Endothelial cell of umbilical vein (primary cell): ENCODE data around the gene ARID1B. TPM values are rescaled to one million over a fixed set of nuclear protein-coding genes. Genes with fewer than 3 reads are reported as not detected.

Experiments
- BruUV-seq: library from RNA; stranded (reverse); fragments of 400-500 nt; replicated peaks from 2 replicates; lab custom pipeline; 2021; lab: Mats Ljungman, UMichigan
- CTCF ChIA-PET: fragments of 300-600, 350-600 bp; sonication (Branson Sonifier 250); formaldehyde crosslinking; loops from one replicate; lab custom pipeline; 2021; ENCODE audit warnings: antibody characterized with exemption, inconsistent platforms; lab: Charles Lee
- POLR2A ChIA-PET: fragments of 300-600, 350-600 bp; sonication (Branson Sonifier 250); formaldehyde crosslinking; loops from one replicate; lab custom pipeline; 2021; ENCODE audit warnings: antibody characterized with exemption, inconsistent platforms; lab: Charles Lee
- DNase-seq: peaks from one replicate; pipeline ENCODE4 v3.0.0-alpha.2; 2011; ENCODE audit warnings: low read depth, low spot score
- FAIRE-seq: peaks from 2 replicates; lab custom pipeline; 2011; peaks lifted over from hg19 to GRCh38; lab: Jason Lieb, UNC
- H2AFZ ChIP-seq: 2 replicates; pipeline ENCODE4 v1.6.0; 2012; ENCODE audit warnings: low read depth, low read length, control low read depth, inconsistent platforms
- H3K27ac ChIP-seq: 2 replicates; pipeline ENCODE4 v1.5.1; 2011; ENCODE audit warnings: low read depth, mild to moderate bottlenecking, control low read depth, low read length, moderate library complexity; ENCODE audit not compliant: insufficient read depth
- H3K27me3 ChIP-seq, 2 experiments: 2 replicates each; pipeline versions ENCODE4 v1.6.0 to v1.6.1; 2011; ENCODE audit warnings: low read length in 2 of 2, mixed read lengths in 1 of 2; ENCODE audit not compliant: control insufficient read depth in 2 of 2, insufficient read depth in 2 of 2
- H3K36me3 ChIP-seq, 2 experiments: 2 replicates in 1 of 2; 3 replicates in 1 of 2; pipeline ENCODE4 v1.5.1; 2011; ENCODE audit warnings: low read length in 2 of 2, mild to moderate bottlenecking in 1 of 2, moderate library complexity in 1 of 2; ENCODE audit not compliant: control insufficient read depth in 2 of 2, insufficient read depth in 2 of 2; ENCODE audit errors: extremely low read depth in 1 of 2
- H3K4me1 ChIP-seq: 3 replicates; pipeline ENCODE4 v1.5.1; 2011; ENCODE audit warnings: mild to moderate bottlenecking, low read length; ENCODE audit not compliant: control insufficient read depth, insufficient read depth; ENCODE audit errors: extremely low read depth
- H3K4me2 ChIP-seq: 2 replicates; pipeline ENCODE4 v1.6.1; 2011; ENCODE audit warnings: low read length, control low read depth, mixed read lengths; ENCODE audit not compliant: insufficient read depth
- H3K4me3 ChIP-seq, 3 experiments: fragments of 200-600 bp in 1 of 3; sonication (generic), shearing (Covaris generic) in 1 of 3; replicated peaks in 1 of 3; 2 replicates each; pipeline ENCODE4 v1.5.1; 2011 to 2016; ENCODE audit warnings: control low read depth in 3 of 3, low read length in 3 of 3, mild to moderate bottlenecking in 2 of 3, inconsistent platforms in 1 of 3, low read depth in 1 of 3, moderate library complexity in 1 of 3; ENCODE audit not compliant: insufficient read depth in 1 of 3
- H3K79me2 ChIP-seq: 2 replicates; pipeline ENCODE4 v1.6.0; 2012; ENCODE audit warnings: low read length, inconsistent platforms; ENCODE audit not compliant: control insufficient read depth, insufficient read depth
- H3K9ac ChIP-seq: replicated peaks from 2 replicates; pipeline ENCODE3; 2011; ENCODE audit warnings: low read length, control low read depth; ENCODE audit not compliant: insufficient read depth; ENCODE audit errors: extremely low read depth
- H3K9me1 ChIP-seq: replicated peaks from 3 replicates; pipeline ENCODE4 v1.6.0; 2011; ENCODE audit warnings: mild to moderate bottlenecking, low read length; ENCODE audit not compliant: control insufficient read depth, insufficient read depth; ENCODE audit errors: extremely low read depth
- H3K9me3 ChIP-seq: replicated peaks from 2 replicates; pipeline ENCODE4 v1.5.1; 2012; ENCODE audit warnings: low read length, inconsistent platforms; ENCODE audit not compliant: control insufficient read depth, insufficient read depth
- H4K20me1 ChIP-seq: replicated peaks from 2 replicates; pipeline ENCODE3; 2011; ENCODE audit warnings: mild to moderate bottlenecking, low read length; ENCODE audit not compliant: control insufficient read depth, insufficient read depth; ENCODE audit errors: extremely low read depth
- CTCF ChIP-seq, 2 donors: IDR thresholded peaks; 1 replicate in 1 of 2; 2 replicates in 1 of 2; pipeline ENCODE4 v1.5.1; 2011; ENCODE audit warnings: low read length in 2 of 2, mild to moderate bottlenecking in 2 of 2, moderate library complexity in 2 of 2, control low read depth in 1 of 2, inconsistent platforms in 1 of 2, low read depth in 1 of 2; ENCODE audit not compliant: insufficient read depth in 1 of 2; ENCODE audit errors: extremely low read depth in 1 of 2
- FOS ChIP-seq: IDR thresholded peaks from 2 replicates; pipeline ENCODE4 v1.6.1; 2011; ENCODE audit warnings: mild to moderate bottlenecking, low read length, moderate library complexity, borderline replicate concordance; ENCODE audit not compliant: insufficient read depth
- GATA2 ChIP-seq: IDR thresholded peaks from 2 replicates; pipeline ENCODE4 v1.7.0; 2011; ENCODE audit warnings: low read depth, mild to moderate bottlenecking, moderate library complexity, mixed read lengths, low read length; ENCODE audit not compliant: insufficient read length, insufficient read depth
- JUN ChIP-seq: IDR thresholded peaks from 2 replicates; pipeline ENCODE4 v1.6.1; 2011; ENCODE audit warnings: borderline replicate concordance, low read depth; ENCODE audit not compliant: insufficient read length, insufficient read depth
- MYC ChIP-seq: IDR thresholded peaks from one replicate; pipeline ENCODE4 v1.6.1; 2011; ENCODE audit warnings: mild to moderate bottlenecking, low read depth, low read length
- POLR2A ChIP-seq: IDR thresholded peaks from 2 replicates; pipeline ENCODE4 v1.6.1; 2012; ENCODE audit warnings: low read depth, mild to moderate bottlenecking, control low read depth, low read length
- POLR2AphosphoS5 ChIP-seq: IDR thresholded peaks from 2 replicates; pipeline ENCODE4 v1.6.1; 2012; ENCODE audit warnings: low read depth, mild to moderate bottlenecking, control low read depth, low read length, moderate library complexity; ENCODE audit not compliant: insufficient read depth
- dilution Hi-C: fragments of 300-500 bp; cut with MboI; formaldehyde crosslinking; loops from one replicate; pipeline ENCODE4 v1.15.0; 2019; ENCODE audit warnings: low sequenced_read_pairs; ENCODE audit not compliant: extremely low pct_ligation_motif_present
- intact Hi-C: fragments of 100-400 bp; cut with micrococcal nuclease; formaldehyde crosslinking; loops from one replicate; pipeline ENCODE4 v1.10.0; 2022
- polyA plus RNA-seq, 4 experiments: library from polyadenylated mRNA; depleted of rRNA in 3 of 4; stranded (reverse) in 3 of 4; unstranded in 1 of 4; fragments of >200 nt; gene quantifications; 2 replicates each; pipeline versions ENCODE4 v1.2.1 to v1.2.3, GENCODE V29; 2011 to 2012; ENCODE audit warnings: missing spikeins in 1 of 4
- total RNA-seq: library from RNA; stranded (reverse); gene quantifications from 2 replicates; pipeline ENCODE4 v1.2.3, GENCODE V29; 2021
- TF ChIP-seq, protein P1 (sequence below): IDR thresholded peaks from 2 replicates; pipeline ENCODE4 v1.6.1; 2011; ENCODE audit not compliant: insufficient read depth, insufficient read length

Gene ARID1B
- total and polyA plus RNA-seq, 2 donors (not counting 3 experiments of a cell fraction or from before 2014, with no cell fraction given): 21.8 to 89.5 TPM

DNA sequence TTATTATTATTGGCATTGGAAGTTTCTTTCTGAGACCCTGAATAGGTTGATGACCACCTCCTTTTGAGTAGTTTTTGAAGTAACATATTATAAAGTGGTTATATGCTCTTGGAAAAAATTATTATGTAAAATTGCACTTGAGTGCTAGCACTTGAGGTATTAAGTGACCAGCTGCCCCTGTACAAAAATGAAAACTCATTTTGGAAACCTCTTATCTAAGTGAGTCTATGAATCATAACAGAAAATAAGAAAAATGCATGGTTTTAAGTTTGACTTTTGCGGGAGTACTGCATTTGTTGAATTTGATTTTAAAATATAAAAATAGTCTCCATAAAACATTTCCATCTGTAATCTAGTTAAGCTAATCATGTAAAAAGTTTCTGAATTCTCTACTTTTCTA is 297.8 kb downstream of the ARID1B start:
- Histone ChIP-seq H2AFZ (no peak overlapping the region), H3K4me2 (no peak overlapping the region), H3K4me1 (no peaks in the 10 kb centered on the region), H3K9me1 (peaks cover 3% of the 10 kb centered on the region), H3K9me3 (no peaks in the 10 kb centered on the region), H3K27me3 (no peaks in the 10 kb centered on the region), H3K79me2 (no peaks in the 10 kb centered on the region), H3K27ac (no peak overlapping the region), H4K20me1 (no peaks in the 10 kb centered on the region), H3K9ac (no peak overlapping the region), H3K4me3 (no peak overlapping the region), H3K36me3 (no peaks in the 10 kb centered on the region)
- no TSS peak for BruUV-seq
- TF ChIP-seq POLR2A (no peak), GATA2 (no peak), CTCF (IDR thresholded peaks at IDR 0.05; ENCODE audit: extremely low read depth in 1 of 2, insufficient read depth in 1 of 2, low read depth in 1 of 2, low read length in 2 of 2) (no peak), JUN (no peak), FOS (no peak), POLR2AphosphoS5 (no peak), MYC (no peak)
- TF ChIP-seq, protein P1, sequence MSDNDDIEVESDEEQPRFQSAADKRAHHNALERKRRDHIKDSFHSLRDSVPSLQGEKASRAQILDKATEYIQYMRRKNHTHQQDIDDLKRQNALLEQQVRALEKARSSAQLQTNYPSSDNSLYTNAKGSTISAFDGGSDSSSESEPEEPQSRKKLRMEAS: no peak
- intact Hi-C loops (no loop called here), dilution Hi-C loops (no loop called here)
- CTCF ChIA-PET: no interaction called here
- DNase-seq: no peak
- POLR2A ChIA-PET: no interaction called here
- FAIRE-seq: no peak
